MCF 10A (cell line): Measurements from ENCODE around the gene NTN1. TPM values are rescaled to one million over a fixed set of nuclear protein-coding genes. Genes with fewer than 3 reads are reported as not detected.

Source experiments
- BruUV-seq: library from RNA; stranded (reverse); fragments of 400-500 nt; replicated peaks from 2 replicates; lab custom pipeline; 2021; lab: Mats Ljungman, UMichigan
- CTCF ChIA-PET: fragments of 300-600 bp; sonication (Branson Sonifier 250); formaldehyde crosslinking; extraction: SDS; loops from one replicate; lab custom pipeline; 2021; ENCODE audit warnings: antibody characterized with exemption, inconsistent platforms; lab: Yijun Ruan, JAX
- POLR2A ChIA-PET: fragments of 300-600, 350-650 bp; sonication (Branson Sonifier 250); formaldehyde crosslinking; extraction: SDS; loops from one replicate; lab custom pipeline; 2020; ENCODE audit warnings: antibody characterized with exemption, inconsistent platforms; lab: Yijun Ruan, JAX
- DNase-seq: peaks from one replicate; pipeline ENCODE4 v3.0.0-alpha.2; 2018; ENCODE audit not compliant: unreplicated experiment
- H3K27ac Mint-ChIP-seq: one replicate; pipeline ENCODE4 v1.8.0; 2022; ENCODE audit warnings: mild to moderate bottlenecking, low read depth, mixed read lengths; ENCODE audit not compliant: unreplicated experiment
- H3K27me3 Mint-ChIP-seq: one replicate; pipeline ENCODE4 v1.8.0; 2022; ENCODE audit warnings: mixed read lengths; ENCODE audit not compliant: insufficient read depth, unreplicated experiment
- H3K36me3 Mint-ChIP-seq: one replicate; pipeline ENCODE4 v1.8.0; 2022; ENCODE audit warnings: mild to moderate bottlenecking, moderate library complexity, mixed read lengths; ENCODE audit not compliant: insufficient read depth, unreplicated experiment
- H3K4me1 Mint-ChIP-seq: one replicate; pipeline ENCODE4 v1.8.0; 2022; ENCODE audit warnings: mixed read lengths; ENCODE audit not compliant: insufficient read depth, unreplicated experiment
- H3K4me3 Mint-ChIP-seq: one replicate; pipeline ENCODE4 v1.8.0; 2022; ENCODE audit warnings: mild to moderate bottlenecking, moderate library complexity, mixed read lengths; ENCODE audit not compliant: unreplicated experiment
- H3K9me3 Mint-ChIP-seq: one replicate; pipeline ENCODE4 v1.8.0; 2022; ENCODE audit warnings: mixed read lengths; ENCODE audit not compliant: unreplicated experiment
- CTCF ChIP-seq: fragments of 200-600 bp; IDR thresholded peaks from one replicate; pipeline ENCODE4 v1.8.0; 2022; ENCODE audit warnings: antibody characterized with exemption, mild to moderate bottlenecking; ENCODE audit not compliant: unreplicated experiment
- intact Hi-C: fragments of 100-400 bp; cut with micrococcal nuclease; formaldehyde crosslinking; loops from 2 replicates; pipeline ENCODE4 v1.14.1; 2022
- total RNA-seq: library from RNA; stranded (reverse); gene quantifications from 2 replicates; pipeline ENCODE4 v1.2.3, GENCODE V29; 2022

Gene NTN1
- total RNA-seq, 1 experiment from 2014 or later = 0.23 TPM

- no peak for TF ChIP-seq CTCF
- BruUV-seq = no TSS peak
- Mint-ChIP-seq H3K4me3 (no peak overlapping the region), H3K27ac (no peak overlapping the region), H3K9me3 (no peaks in the 10 kb centered on the region), H3K27me3 (peaks cover 12% of the 10 kb centered on the region), H3K36me3 (no peaks in the 10 kb centered on the region), H3K4me1 (peaks cover 5% of the 10 kb centered on the region)
- ChIA-PET POLR2A (no interaction called here), CTCF (no interaction called here)
- intact Hi-C loops = no loop called here
- no peak for DNase-seq
Measured at GRCh38 chr17:9116861-9117568, 95.7 kb downstream of the NTN1 start.

- ChIA-PET POLR2A (no interaction called here), CTCF (interaction anchor here (1.2 kb wide), 1 partner anchor 179 kb away, joined by 3 read pairs; no protein-coding TSS in a partner anchor)
- Mint-ChIP-seq H3K36me3 (no peaks in the 10 kb centered on the region), H3K4me3 (no peak overlapping the region), H3K9me3 (no peaks in the 10 kb centered on the region), H3K4me1 (peaks cover 5% of the 10 kb centered on the region), H3K27ac (no peak overlapping the region), H3K27me3 (peaks cover 12% of the 10 kb centered on the region)
- intact Hi-C loops = no loop called here
- DNase-seq = no peak
- BruUV-seq = no TSS peak
- no peak for TF ChIP-seq CTCF
Measured at GRCh38 chr17:9120471-9120870, 99.2 kb downstream of the NTN1 start.

- Mint-ChIP-seq H3K27ac (no peak overlapping the region), H3K9me3 (no peaks in the 10 kb centered on the region), H3K27me3 (peaks cover 12% of the 10 kb centered on the region), H3K4me1 (peaks cover 5% of the 10 kb centered on the region), H3K36me3 (no peaks in the 10 kb centered on the region), H3K4me3 (no peak overlapping the region)
- intact Hi-C loops = no loop called here
- POLR2A ChIA-PET = no interaction called here
- no peak for TF ChIP-seq CTCF
- no TSS peak for BruUV-seq
- no peak for DNase-seq
- CTCF ChIA-PET = interaction anchor here (1.2 kb wide), 1 partner anchor 178 kb away, joined by 3 read pairs; no protein-coding TSS in a partner anchor
Measured at GRCh38 chr17:9121186-9121820, 100.0 kb downstream of the NTN1 start.
